KOPT-K1 (cell line): Measurements from ENCODE around the gene SCARB2.
A peak's percentile ranks its signal among the peaks of the same experiment; 100 is the strongest.

Source experiments
- H3K27ac ChIP-seq: fragments of 200-600 bp; sonication (generic); 2 replicates; pipeline ENCODE4 v1.5.1; 2016; ENCODE audit warnings: antibody characterized with exemption, mild to moderate bottlenecking, low read depth, low read length; ENCODE audit not compliant: poor library complexity, severe bottlenecking
- H3K36me3 ChIP-seq: fragments of 200-600 bp; sonication (generic); 2 replicates; pipeline ENCODE4 v1.5.1; 2017; ENCODE audit warnings: antibody characterized with exemption, mild to moderate bottlenecking, low read length, moderate library complexity; ENCODE audit not compliant: insufficient read depth
- H3K9me3 ChIP-seq: fragments of 200-600 bp; sonication (generic); 2 replicates; pipeline ENCODE4 v1.5.1; 2017; ENCODE audit warnings: antibody characterized with exemption, low read length, mild to moderate bottlenecking; ENCODE audit not compliant: insufficient read depth, poor library complexity, severe bottlenecking

SCARB2 gene

DNA sequence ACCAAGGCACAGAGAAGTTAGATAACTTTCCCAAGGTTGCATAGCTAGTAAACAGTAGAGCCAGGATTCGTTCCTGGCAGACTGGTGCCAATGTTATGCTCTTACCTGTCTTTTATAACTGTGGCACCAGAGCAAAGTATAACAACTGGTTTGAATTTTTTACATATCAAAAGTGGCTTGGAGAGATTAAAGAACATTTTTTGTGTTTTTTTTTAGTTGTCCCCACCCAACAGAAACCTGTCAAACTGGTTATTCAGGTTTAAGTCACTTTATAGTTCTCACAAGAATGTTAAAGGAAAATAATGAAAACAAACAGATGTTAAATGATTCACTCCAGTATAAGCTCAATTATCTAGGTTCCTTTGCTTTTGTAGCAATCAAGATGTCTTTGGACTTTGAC lies 22.3 kb upstream of the SCARB2 start:
- Histone ChIP-seq H3K9me3 (peaks cover 12% of the 10 kb centered on the region), H3K36me3 (no peaks in the 10 kb centered on the region), H3K27ac (no peak overlapping the region)

DNA sequence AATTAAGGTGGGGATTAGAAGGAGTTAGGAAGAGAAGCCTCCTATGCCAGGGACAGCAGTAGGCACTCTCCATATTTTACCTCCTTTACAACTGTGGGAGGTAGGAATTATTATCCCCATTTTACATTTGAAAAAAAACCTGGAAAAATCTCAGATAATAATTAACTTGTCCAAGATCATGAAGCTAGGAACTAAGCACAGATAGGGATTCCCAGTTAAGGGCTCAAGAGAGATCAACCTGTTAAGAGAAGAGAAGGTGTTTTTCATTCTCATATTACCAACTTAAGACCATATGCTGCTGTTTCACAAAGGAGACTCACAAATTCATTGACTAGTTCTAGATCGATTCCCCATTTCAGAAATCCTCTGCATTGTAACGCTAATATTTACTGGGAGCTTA lies 21.8 kb upstream of the SCARB2 start:
- Histone ChIP-seq H3K27ac (no peak overlapping the region), H3K9me3 (peaks cover 9% of the 10 kb centered on the region), H3K36me3 (no peaks in the 10 kb centered on the region)

DNA sequence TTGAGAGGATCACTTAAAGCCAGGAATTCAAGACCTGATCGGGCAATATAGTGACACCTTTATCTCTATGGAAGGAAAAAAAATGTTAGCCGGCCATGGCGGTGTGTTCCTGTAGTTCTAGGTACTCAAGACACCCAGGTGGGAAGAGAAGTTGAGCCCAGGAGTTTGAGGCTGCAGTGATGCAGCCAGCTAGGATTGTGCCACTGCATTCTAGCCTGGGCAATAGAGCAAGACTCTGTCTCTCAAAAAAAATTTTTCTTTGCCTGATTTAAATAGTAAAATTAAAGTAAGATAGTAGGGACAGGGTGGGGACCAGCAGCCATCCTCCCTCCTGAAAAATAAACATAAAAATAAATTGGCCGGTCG lies 21.0 kb upstream of the SCARB2 start:
- Histone ChIP-seq H3K9me3 (peaks cover 4% of the 10 kb centered on the region), H3K36me3 (no peaks in the 10 kb centered on the region), H3K27ac (no peak overlapping the region)

DNA sequence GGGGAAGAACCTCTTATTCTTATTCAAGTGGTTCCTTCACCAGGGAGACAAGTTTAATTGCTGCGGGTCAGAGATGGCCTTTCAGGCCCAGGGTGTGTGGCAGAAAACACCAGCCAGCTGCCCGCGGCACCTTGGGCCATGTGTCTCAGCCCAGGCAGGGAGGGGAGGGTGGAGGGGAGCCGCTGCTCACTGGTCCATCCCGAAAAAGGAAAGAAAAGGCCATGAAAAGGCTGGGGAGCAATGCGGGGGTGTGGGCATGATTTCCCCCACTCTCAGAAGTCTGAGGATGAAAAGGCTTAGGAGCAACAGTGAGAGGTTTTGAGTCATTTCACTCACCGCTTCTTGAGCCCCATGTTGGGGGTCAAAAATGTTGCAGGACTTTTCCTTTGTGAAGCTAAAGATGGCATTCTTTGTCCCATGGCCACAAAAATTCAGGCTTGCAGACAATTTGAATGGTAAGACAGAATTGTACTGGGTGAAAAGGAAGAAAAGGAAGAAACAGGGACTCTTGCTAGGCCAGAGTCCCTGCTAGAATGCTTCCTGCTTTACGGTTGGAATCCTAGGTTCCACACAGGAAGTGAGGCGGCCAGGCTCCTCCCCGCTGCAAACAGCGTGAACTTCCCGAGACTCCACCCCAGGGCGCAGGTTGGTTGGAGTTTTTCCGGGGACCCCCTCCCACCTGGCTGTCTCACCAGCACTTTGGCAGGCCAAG lies 20.5 kb upstream of the SCARB2 start:
- Histone ChIP-seq H3K36me3 (no peaks in the 10 kb centered on the region), H3K27ac (no peak overlapping the region)

DNA sequence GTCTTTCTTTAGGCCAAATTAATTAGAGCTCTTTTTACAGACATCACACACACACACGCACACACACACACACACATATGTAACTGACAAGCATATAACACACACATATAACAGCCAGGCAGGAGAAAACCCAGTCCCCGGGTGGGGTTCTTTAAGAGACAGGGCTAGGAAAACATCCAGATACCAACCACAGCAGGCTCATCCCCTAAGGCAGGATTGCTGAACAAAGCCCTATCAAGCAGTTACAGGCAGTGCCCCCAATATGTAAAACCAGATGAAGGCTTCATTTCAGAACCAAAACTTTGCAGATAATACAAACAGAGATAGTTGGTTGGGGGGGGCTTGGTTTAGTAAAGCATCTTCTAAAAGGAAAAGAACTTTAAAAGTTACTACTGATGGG lies 19.9 kb upstream of the SCARB2 start:
- Histone ChIP-seq H3K9me3 (peaks cover 14% of the 10 kb centered on the region), H3K36me3 (no peaks in the 10 kb centered on the region), H3K27ac (no peak overlapping the region)

More for the DNA sequence above, 20.5 kb upstream of the SCARB2 start:
- peaks cover 8% of the 10 kb centered on the region for H3K9me3 ChIP-seq

DNA sequence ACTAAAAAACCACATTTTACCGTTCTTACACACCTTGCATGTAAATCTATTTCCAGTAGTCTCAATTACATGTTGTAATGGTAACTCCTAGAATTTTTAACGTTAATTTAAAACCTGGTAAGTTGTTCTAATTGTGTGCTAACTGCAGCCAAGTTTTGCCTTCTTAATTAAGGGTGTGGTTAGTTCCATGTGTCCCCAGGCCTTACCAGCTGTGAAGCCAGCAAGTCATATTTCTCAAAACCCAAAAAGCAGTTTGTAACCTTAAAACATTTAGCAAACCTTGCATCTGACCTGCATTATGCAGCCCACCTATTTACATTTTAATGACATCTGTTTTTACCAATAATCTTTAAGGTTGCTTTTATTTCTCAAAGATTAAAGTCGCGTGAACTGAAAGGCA lies 19.5 kb upstream of the SCARB2 start:
- Histone ChIP-seq H3K27ac (no peak overlapping the region), H3K36me3 (no peaks in the 10 kb centered on the region), H3K9me3 (peaks cover 14% of the 10 kb centered on the region)

DNA sequence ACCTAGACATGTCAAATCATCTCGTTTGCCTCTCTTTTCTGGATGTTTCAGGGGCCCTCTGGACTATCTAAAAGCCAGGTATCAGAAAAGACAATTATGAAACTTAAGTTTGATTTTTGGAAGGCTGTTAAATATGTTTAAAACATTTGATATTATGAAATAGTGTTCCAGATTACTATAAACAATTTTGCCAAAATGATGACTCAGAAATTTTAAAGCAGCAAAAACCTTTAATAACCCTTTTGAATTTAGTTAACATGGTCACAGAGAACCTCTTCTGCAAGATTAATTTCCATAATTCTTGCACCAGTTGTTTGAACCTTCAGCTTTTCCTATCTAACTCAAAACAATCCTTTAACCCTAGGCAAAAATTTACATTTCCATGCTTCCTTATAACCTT lies 19.1 kb upstream of the SCARB2 start:
- Histone ChIP-seq H3K9me3 (peaks cover 14% of the 10 kb centered on the region), H3K36me3 (no peaks in the 10 kb centered on the region), H3K27ac (no peak overlapping the region)

DNA sequence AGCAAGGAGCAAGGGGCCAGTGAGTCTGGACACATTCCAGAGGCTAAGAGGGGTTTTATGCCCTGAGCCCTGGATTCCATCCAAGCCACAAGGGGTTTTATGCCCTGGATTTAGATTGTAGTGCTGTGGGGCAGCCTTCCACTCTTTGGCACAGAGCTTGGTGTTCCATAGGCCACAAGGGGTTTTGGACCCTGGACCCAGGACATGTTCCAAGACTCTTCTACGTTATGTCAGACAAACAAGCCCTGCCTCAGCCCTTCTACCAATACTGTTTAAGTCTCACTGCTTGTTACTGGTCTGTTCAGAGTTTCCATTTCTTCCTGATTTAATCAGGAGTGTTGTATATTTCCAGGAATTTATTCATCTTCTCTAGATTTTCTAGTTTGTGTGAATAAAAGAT lies 12.8 kb upstream of the SCARB2 start:
- Histone ChIP-seq H3K36me3 (no peaks in the 10 kb centered on the region), H3K9me3 (peaks cover 14% of the 10 kb centered on the region), H3K27ac (no peak overlapping the region)

DNA sequence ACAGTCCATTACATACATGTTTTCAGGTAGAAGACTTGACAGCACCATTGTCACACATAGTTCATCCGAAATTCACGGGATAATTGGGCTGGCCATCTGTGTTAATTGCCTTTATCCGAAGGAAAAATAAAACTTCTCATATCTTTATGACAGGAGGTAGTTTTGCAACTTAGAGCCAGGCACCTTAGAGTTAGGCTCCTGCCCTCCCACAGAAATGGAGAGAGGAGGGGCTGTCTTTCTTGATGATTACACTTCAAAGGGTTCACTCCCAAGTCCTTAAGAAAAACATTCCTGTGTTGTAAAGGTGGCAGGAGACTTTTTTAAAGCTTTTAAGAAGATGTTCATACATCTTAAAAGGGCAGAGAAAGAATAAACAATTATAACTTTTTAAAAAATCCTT lies 10.5 kb upstream of the SCARB2 start:
- Histone ChIP-seq H3K27ac (no peak overlapping the region), H3K36me3 (no peaks in the 10 kb centered on the region)

DNA sequence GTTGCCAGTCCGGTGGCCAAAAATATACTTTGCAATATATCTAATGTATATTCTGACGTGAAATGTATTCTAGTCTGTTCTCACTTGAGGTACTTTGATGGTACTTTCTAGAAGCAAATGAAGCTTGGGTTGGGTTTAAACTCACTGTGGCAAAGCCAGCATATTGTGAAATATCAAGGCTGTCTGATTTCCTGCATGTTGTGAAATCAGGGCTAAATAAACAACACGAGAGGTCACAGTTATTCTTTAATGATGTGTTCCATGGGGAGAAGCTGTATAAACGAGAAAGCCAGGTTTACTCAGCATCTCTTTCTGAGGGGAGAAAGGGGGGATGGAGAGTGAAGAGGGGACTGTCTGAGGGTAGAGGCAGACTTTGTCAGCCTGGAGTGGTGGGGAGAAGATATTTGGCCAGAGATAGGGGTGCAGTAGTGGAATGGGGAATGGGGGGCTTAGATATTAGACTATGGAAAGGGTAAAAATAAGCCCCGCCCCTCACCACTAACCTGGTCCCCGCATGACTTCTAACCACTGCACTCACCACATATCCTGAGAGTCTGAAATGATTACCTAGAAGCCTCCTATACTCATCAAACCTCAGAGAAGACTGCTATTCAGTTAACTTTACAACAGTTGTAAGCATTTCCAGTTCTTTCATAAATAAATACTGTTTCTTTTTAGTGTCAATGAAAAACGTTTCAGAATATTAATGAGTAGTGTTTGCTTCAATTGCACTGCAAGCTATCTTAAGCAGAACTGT lies 5.9 kb upstream of the SCARB2 start:
- Histone ChIP-seq H3K27ac (no peak overlapping the region), H3K9me3 (no peaks in the 10 kb centered on the region), H3K36me3 (no peaks in the 10 kb centered on the region)

More for the DNA sequence above, 10.5 kb upstream of the SCARB2 start:
- peaks cover 7% of the 10 kb centered on the region for H3K9me3 ChIP-seq

DNA sequence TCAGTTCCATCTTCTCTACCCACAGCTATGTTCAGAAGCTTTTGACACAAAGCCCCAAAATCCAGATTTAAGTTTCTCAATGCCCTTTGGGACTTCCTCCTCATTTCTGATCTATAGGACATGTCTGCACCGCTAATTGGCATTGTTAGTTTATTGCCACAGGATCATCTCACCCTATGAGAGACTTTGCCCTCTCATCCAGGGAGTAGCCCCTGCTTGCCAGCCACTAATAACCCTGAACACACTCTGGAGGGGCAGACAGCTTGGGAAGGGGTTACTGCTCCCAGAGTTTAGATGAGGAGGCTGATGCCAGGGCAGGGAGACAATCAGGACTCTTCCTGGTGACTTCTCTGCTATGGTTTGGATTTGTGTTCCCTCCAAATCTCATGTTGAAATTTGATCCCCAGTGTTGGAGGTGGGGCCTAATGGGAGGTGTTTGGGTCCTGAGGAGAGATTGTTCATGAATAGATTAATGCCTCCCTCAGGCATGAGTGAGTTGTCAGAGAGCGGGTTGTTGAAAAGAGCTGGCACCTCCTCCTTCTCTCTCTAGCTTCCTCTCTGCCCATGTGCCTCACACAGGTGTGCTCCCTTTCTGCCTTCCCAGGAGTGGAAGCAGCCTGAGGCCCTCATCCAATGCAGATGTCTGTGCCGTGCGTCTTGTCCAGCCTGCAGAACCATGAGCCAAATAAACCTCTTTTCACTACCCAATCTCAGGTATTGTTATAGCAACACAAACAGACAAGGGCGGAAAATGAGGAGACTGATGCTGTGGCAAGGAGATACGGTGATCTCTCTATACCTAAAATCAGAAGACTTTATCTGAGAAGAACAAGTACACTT lies 3.6 kb upstream of the SCARB2 start:
- no peaks in the 10 kb centered on the region for H3K9me3 ChIP-seq
- H3K36me3 ChIP-seq = no peaks in the 10 kb centered on the region
- no peak overlapping the region for H3K27ac ChIP-seq

DNA sequence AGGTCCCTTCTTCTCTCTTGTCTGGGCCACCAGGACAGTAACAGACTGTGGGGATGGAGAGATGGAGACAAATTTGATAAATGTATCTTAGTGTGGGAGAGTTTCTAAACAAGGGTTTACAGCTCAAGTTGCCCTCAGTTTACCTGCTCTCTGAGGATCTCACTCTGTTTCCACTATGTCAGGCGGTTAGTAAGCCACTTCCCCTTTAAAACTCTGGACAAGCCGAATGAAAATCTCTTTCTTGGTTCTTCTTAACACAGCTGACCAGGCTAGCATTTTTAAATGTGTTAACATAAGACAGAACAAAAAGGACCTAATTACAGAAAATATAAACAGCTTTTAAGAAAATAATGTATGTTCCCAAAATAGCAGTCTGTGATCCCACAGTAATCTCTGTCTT lies 2.9 kb upstream of the SCARB2 start:
- H3K27ac ChIP-seq = no peak overlapping the region
- no peaks in the 10 kb centered on the region for H3K9me3 ChIP-seq
- H3K36me3 ChIP-seq = no peaks in the 10 kb centered on the region

DNA sequence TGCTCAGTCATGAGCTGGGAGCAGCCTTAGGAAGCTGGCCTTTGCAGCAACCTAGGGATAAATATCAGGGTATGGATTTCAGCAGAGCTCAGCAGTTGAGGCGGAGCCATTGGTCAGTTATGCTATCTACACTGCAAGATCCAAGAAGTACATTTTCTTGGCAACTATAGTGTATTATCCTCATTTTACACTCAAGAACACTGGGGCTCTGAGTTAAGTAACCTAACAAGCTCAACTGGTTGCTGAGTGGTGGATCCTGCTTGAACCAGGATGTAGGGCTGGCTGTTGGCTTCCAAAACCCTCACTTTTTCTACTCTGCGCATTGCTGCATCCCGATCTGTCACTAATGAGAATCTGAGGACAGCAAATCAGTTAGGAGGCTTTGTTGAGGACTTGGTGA lies 1.5 kb upstream of the SCARB2 start:
- Histone ChIP-seq H3K9me3 (no peaks in the 10 kb centered on the region), H3K36me3 (no peaks in the 10 kb centered on the region), H3K27ac (no peak overlapping the region)

DNA sequence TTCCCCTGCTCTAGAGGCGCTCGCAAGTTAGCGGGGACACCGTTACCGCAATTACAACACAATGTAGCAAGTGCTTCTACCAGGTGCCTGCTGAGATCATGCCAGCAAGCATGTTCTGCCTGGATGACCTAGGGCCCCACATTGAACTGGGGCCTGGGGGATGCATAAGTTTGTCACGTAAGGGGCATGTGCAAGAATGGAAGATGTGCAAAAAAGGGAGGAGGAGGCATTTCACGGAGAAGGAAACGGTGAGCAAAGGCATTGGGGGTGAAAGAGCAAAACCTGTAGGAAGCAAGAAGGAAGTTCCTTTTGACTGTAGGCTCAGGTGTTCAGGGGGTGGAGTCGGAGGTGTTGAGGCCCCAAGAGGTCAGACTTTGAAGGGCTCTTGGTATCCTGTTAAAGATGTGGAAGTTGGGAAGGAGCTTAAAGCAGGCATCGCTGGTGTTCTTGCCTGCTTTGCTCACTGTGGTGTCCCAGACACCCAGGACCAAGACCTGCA lies 602 bp upstream of the SCARB2 start:
- peak overlapping the region; percentile 36 for H3K27ac ChIP-seq
- no peaks in the 10 kb centered on the region for H3K36me3 ChIP-seq
- H3K9me3 ChIP-seq = no peaks in the 10 kb centered on the region

DNA sequence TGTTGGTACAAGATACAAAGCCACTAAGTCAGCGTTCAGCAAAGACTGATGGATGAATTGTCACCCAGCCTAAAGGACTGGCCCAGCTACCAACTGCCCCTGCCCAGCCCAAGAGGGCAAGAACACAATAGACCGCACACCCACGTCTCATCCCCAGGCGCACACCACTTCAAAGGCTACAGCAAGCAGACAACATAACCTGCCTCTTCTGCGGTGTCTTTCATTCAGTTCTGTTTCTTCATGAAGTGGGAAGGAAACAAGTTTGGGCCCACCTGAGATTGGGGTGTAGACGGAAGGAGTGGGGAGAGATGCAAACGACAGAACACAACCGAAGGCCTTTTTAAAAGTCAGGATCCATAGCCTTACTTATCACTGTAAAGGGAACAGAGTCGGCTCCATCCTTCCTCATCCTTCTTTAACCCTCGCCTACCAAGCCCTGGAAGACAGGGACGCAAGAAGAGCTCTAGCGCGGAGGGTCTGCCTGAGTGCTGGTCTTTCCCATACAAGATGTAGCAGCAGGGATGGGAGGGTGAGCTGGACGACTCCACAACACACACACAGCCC lies 691 bp downstream of the SCARB2 start:
- H3K27ac ChIP-seq = peak overlapping the region; percentile 36
- H3K9me3 ChIP-seq = no peaks in the 10 kb centered on the region
- H3K36me3 ChIP-seq = no peaks in the 10 kb centered on the region
